Liver (tissue), 9 donors: Measurements from ENCODE around the gene GRK1. TPM values are rescaled to one million over a fixed set of nuclear protein-coding genes. Genes with fewer than 3 reads are reported as not detected.

Experiments
- DNase-seq: peaks from one replicate; pipeline ENCODE4 v3.0.0-alpha.2; 2017; ENCODE audit warnings: low spot score
- H3K27ac ChIP-seq, 2 donors: one replicate each; pipeline ENCODE4 v1.7.0; 2013; ENCODE audit warnings: inconsistent platforms in 2 of 2, low read length in 2 of 2, control low read depth in 1 of 2, low read depth in 1 of 2, mild to moderate bottlenecking in 1 of 2
- H3K27me3 ChIP-seq, 4 donors: one replicate each; pipeline versions ENCODE4 v1.6.1 to v1.7.0; 2013; ENCODE audit warnings: low read length in 3 of 4, inconsistent platforms in 1 of 4, mild to moderate bottlenecking in 1 of 4, moderate library complexity in 1 of 4; ENCODE audit not compliant: control insufficient read depth in 4 of 4, insufficient read depth in 4 of 4
- H3K36me3 ChIP-seq, 4 donors: one replicate each; pipeline versions ENCODE4 v1.6.1 to v1.7.0; 2013; ENCODE audit warnings: low read length in 3 of 4, mild to moderate bottlenecking in 3 of 4, low read depth in 1 of 4, moderate library complexity in 1 of 4; ENCODE audit not compliant: control insufficient read depth in 4 of 4, insufficient read depth in 3 of 4
- H3K4me1 ChIP-seq, 4 donors: one replicate each; pipeline versions ENCODE4 v1.6.1 to v1.7.0; 2013; ENCODE audit warnings: low read length in 3 of 4, mild to moderate bottlenecking in 3 of 4, moderate library complexity in 1 of 4; ENCODE audit not compliant: control insufficient read depth in 4 of 4, insufficient read depth in 4 of 4
- H3K4me3 ChIP-seq, 3 donors: one replicate each; pipeline versions ENCODE4 v1.6.1 to v1.7.0; 2013; ENCODE audit warnings: low read length in 3 of 3, control low read depth in 1 of 3, low read depth in 1 of 3, mild to moderate bottlenecking in 1 of 3
- H3K9ac ChIP-seq, 2 donors: one replicate each; pipeline ENCODE4 v1.7.0; 2013; ENCODE audit warnings: low read length in 2 of 2, mild to moderate bottlenecking in 2 of 2, moderate library complexity in 2 of 2, control low read depth in 1 of 2, low read depth in 1 of 2
- H3K9me3 ChIP-seq, 4 donors: one replicate each; pipeline versions ENCODE4 v1.6.1 to v1.7.0; 2013; ENCODE audit warnings: low read length in 3 of 4; ENCODE audit not compliant: control insufficient read depth in 4 of 4
- FOXA1 ChIP-seq: IDR thresholded peaks from 2 replicates; pipeline ENCODE4 v1.6.1; 2016; ENCODE audit warnings: antibody characterized with exemption
- GABPA ChIP-seq, 2 donors: IDR thresholded peaks in 1 of 2; conservative IDR thresholded peaks in 1 of 2; 2 replicates each; pipeline ENCODE4 v1.6.1; 2016; ENCODE audit warnings: antibody characterized with exemption in 2 of 2, mild to moderate bottlenecking in 1 of 2, moderate library complexity in 1 of 2
- HNF4G ChIP-seq: IDR thresholded peaks from 2 replicates; pipeline ENCODE4 v1.6.1; 2016; ENCODE audit warnings: antibody characterized with exemption
- JUND ChIP-seq, 2 donors: IDR thresholded peaks; 2 replicates each; pipeline ENCODE4 v1.6.1; 2016; ENCODE audit warnings: antibody characterized with exemption in 2 of 2
- NR2F2 ChIP-seq: IDR thresholded peaks from 2 replicates; pipeline ENCODE4 v1.6.1; 2016; ENCODE audit warnings: antibody characterized with exemption
- RXRA ChIP-seq, 2 donors: IDR thresholded peaks; 2 replicates each; pipeline ENCODE4 v1.6.1; 2017 to 2018; ENCODE audit warnings: antibody characterized with exemption in 2 of 2, mild to moderate bottlenecking in 1 of 2
- WGBS: extraction: QIAGEN DNeasy Blood & Tissue Kit; methylation state at CpG from one replicate; pipeline ENCODE4 v1.1.7; 2013; 5-methylcytosine and 5-hydroxymethylcytosine counted together
- polyA plus RNA-seq, 2 donors: library from polyadenylated mRNA; stranded (reverse) in 1 of 2; unstranded in 1 of 2; fragments of 200-250 nt in 1 of 2; fragments of >200 nt in 1 of 2; fragmentation: Nextera tagmentation in 1 of 2; extraction: Ambion mirVana in 1 of 2; gene quantifications; one replicate each; pipeline versions ENCODE4 v1.2.1 to v1.2.3, GENCODE V29; 2013 to 2015
- total RNA-seq, 2 donors: library from RNA; depleted of rRNA; stranded (reverse); fragments of >200 nt; gene quantifications; one replicate each; pipeline ENCODE4 v1.2.3, GENCODE V29; 2014
- TF ChIP-seq, protein P1 (sequence below): fragments of 150-350 bp; IDR thresholded peaks from 2 replicates; pipeline ENCODE4 v1.5.1; 2017; ENCODE audit warnings: improper control_type of control experiment, low read depth, low read length; ENCODE audit not compliant: missing input control
- TF ChIP-seq, protein P2 (sequence below): IDR thresholded peaks from 2 replicates; pipeline ENCODE4 v1.6.1; 2016; ENCODE audit warnings: antibody characterized with exemption
- donor health status: healthy.
- donor health status: healthy.
- donor health status: healthy.
- donor health status: healthy.
- donor health status: healthy.

The GRK1 gene
- total and polyA plus RNA-seq, 4 donors, result 0.05 TPM; not detected in 3

DNA sequence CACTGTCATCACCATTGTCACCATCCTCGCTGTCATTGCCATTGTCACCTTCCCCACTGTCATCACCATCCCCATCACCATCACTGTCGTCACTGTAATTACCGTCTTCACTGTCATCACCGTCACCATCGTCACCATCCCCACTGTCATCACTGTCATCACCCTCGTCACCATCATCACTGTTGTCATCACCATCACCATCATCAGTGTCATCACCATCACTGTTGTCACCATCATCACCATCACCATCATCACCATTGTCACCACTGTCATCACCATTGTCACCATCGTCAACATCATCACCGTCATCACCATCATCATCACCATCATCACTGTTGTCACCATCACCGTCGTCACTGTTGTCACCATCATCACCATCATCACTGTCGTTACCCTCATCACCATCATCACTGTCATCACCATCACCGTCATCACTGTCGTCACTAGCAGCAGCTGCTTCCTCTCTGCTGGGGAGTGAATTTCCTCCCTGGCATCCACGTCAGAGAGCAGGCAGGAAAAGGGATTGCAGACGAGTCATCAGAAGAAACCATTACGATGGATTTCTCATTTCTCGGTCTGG lies 119.3 kb downstream of the GRK1 start:
- peaks cover 0 to 2% (median 0%) of the 10 kb centered on the region in 4 donors for H3K9me3 ChIP-seq
- no peak for DNase-seq
- no peak overlapping the region for H3K27ac ChIP-seq
- TF ChIP-seq JUND (IDR thresholded peaks at IDR 0.05) (no peak), FOXA1 (no peak), NR2F2 (no peak), HNF4G (no peak), RXRA (IDR thresholded peaks at IDR 0.05) (no peak), GABPA (IDR thresholded peaks at IDR 0.05 in 1 of 2, conservative IDR thresholded peaks at IDR 0.05 in 1 of 2) (no peak)
- TF ChIP-seq, protein P1, sequence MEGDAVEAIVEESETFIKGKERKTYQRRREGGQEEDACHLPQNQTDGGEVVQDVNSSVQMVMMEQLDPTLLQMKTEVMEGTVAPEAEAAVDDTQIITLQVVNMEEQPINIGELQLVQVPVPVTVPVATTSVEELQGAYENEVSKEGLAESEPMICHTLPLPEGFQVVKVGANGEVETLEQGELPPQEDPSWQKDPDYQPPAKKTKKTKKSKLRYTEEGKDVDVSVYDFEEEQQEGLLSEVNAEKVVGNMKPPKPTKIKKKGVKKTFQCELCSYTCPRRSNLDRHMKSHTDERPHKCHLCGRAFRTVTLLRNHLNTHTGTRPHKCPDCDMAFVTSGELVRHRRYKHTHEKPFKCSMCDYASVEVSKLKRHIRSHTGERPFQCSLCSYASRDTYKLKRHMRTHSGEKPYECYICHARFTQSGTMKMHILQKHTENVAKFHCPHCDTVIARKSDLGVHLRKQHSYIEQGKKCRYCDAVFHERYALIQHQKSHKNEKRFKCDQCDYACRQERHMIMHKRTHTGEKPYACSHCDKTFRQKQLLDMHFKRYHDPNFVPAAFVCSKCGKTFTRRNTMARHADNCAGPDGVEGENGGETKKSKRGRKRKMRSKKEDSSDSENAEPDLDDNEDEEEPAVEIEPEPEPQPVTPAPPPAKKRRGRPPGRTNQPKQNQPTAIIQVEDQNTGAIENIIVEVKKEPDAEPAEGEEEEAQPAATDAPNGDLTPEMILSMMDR, result no peak
- TF ChIP-seq, protein P2, sequence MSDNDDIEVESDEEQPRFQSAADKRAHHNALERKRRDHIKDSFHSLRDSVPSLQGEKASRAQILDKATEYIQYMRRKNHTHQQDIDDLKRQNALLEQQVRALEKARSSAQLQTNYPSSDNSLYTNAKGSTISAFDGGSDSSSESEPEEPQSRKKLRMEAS, result no peak
- WGBS, result 82% methylated on average over 17 of the region's 17 CpGs
- H3K4me3 ChIP-seq, result no peak overlapping the region
- peaks cover 0 to 15% (median 0%) of the 10 kb centered on the region in 4 donors for H3K27me3 ChIP-seq
- no peak overlapping the region for H3K9ac ChIP-seq
- H3K36me3 ChIP-seq, result no peaks in the 10 kb centered on the region
- H3K4me1 ChIP-seq, result no peaks in the 10 kb centered on the region

Other genes with a start within 250 kb of the GRK1 start
- under 1 TPM; 0.28 to 0.67 TPM for gene ADPRHL1, start 213.7 kb upstream of the GRK1 start, total RNA-seq
- gene ADPRHL1, start 213.7 kb upstream of the GRK1 start, polyA plus RNA-seq, result under 1 TPM; 0.43 to 0.67 TPM
- 10 to 100 TPM in 1 of 2 donors, 1 to 10 TPM in 1; 6.9 to 13.1 TPM for gene DCUN1D2, start 176.5 kb upstream of the GRK1 start, total RNA-seq
- gene DCUN1D2, start 176.5 kb upstream of the GRK1 start, polyA plus RNA-seq, result 1 to 10 TPM; 4.0 to 4.1 TPM
- 100 to 1,000 TPM in 1 of 2 donors, 10 to 100 TPM in 1; 17.7 to 140 TPM for gene TFDP1, start 82.5 kb upstream of the GRK1 start, total RNA-seq
- gene TFDP1, start 82.5 kb upstream of the GRK1 start, polyA plus RNA-seq, result 10 to 100 TPM in 1 of 2 donors, 1 to 10 TPM in 1; 9.9 to 17.9 TPM
- not detected for gene ATP4B, start 9.0 kb upstream of the GRK1 start, total RNA-seq
- gene ATP4B, start 9.0 kb upstream of the GRK1 start, polyA plus RNA-seq, result not detected
- gene TMEM255B, start 92.0 kb downstream of the GRK1 start, total RNA-seq, result 1 to 10 TPM in 1 of 2 donors, under 1 TPM in 1; 0.37 to 3.3 TPM
- gene TMEM255B, start 92.0 kb downstream of the GRK1 start, polyA plus RNA-seq, result 1 to 10 TPM; 3.7 to 8.6 TPM
- gene GAS6, start 196.9 kb downstream of the GRK1 start, total RNA-seq, result 10 to 100 TPM in 1 of 2 donors, 1 to 10 TPM in 1; 3.2 to 15.1 TPM
- gene GAS6, start 196.9 kb downstream of the GRK1 start, polyA plus RNA-seq, result 10 to 100 TPM in 1 of 2 donors, 1 to 10 TPM in 1; 2.5 to 30.2 TPM